Measurements from ENCODE around the gene RNU7-1.

The RNU7-1 gene

GRCh38 chr12:6953442-6954315, 10.1 kb downstream of the RNU7-1 start:
- no peak for DNase-seq (ENCODE audit: low read depth, low spot score)

GRCh38 chr12:6954316-6955107, 10.9 kb downstream of the RNU7-1 start:
- no peak for DNase-seq (ENCODE audit: low read depth, low spot score)

GRCh38 chr12:6955108-6956020, 11.7 kb downstream of the RNU7-1 start:
- no peak for DNase-seq (ENCODE audit: low read depth, low spot score)

- no peak for DNase-seq (ENCODE audit: low read depth, low spot score)
Observed at GRCh38 chr12:6956021-6956727, 12.6 kb downstream of the RNU7-1 start.

GRCh38 chr12:6957151-6957701, 13.6 kb downstream of the RNU7-1 start:
- DNase-seq (ENCODE audit: low read depth, low spot score), result no peak

GRCh38 chr12:6957741-6958608, 14.4 kb downstream of the RNU7-1 start:
- no peak for DNase-seq (ENCODE audit: low read depth, low spot score)

GRCh38 chr12:6958609-6959057, 15.0 kb downstream of the RNU7-1 start:
- no peak for DNase-seq (ENCODE audit: low read depth, low spot score)

GRCh38 chr12:6959058-6959804, 15.6 kb downstream of the RNU7-1 start:
- no peak for DNase-seq (ENCODE audit: low read depth, low spot score)

- no peak for DNase-seq (ENCODE audit: low read depth, low spot score)
Observed at GRCh38 chr12:6959805-6960592, 16.4 kb downstream of the RNU7-1 start.

GRCh38 chr12:6960593-6961277, 17.1 kb downstream of the RNU7-1 start:
- DNase-seq (ENCODE audit: low read depth, low spot score), result no peak

GRCh38 chr12:6961278-6961694, 17.7 kb downstream of the RNU7-1 start:
- DNase-seq (ENCODE audit: low read depth, low spot score), result no peak

GRCh38 chr12:6961695-6962284, 18.2 kb downstream of the RNU7-1 start:
- peak; percentile 59 for DNase-seq (ENCODE audit: low read depth, low spot score)

GRCh38 chr12:6962285-6963015, 18.8 kb downstream of the RNU7-1 start:
- no peak for DNase-seq (ENCODE audit: low read depth, low spot score)

- no peak for DNase-seq (ENCODE audit: low read depth, low spot score)
Observed at GRCh38 chr12:6963016-6963731, 19.6 kb downstream of the RNU7-1 start.

GRCh38 chr12:6963791-6964413, 20.3 kb downstream of the RNU7-1 start:
- DNase-seq (ENCODE audit: low read depth, low spot score), result no peak

All from smooth muscle cell of the brain vasculature (primary cell).